ENCODE data around the gene IL22RA1. TPM values are rescaled to one million over a fixed set of nuclear protein-coding genes. Genes with fewer than 3 reads are reported as not detected.

IL22RA1 gene
- total RNA-seq, 4 donors from 2014 or later = 0.23 TPM; not detected in 3

- DNase-seq (ENCODE audit: extremely low spot score) = no peak
- Histone ChIP-seq H3K4me1 (peaks cover 13 to 20% (median 16%) of the 10 kb centered on the region in 4 donors), H3K4me3 (no peak overlapping the region), H3K36me3 (no peaks in the 10 kb centered on the region), H3K27ac (replicated peaks in 1 of 4) (no peak overlapping the region), H3K9me3 (no peaks in the 10 kb centered on the region), H3K27me3 (no peaks in the 10 kb centered on the region)
- 80% methylated on average over 2 of the region's 3 CpGs for WGBS
- intact Hi-C loops (cut with DNase I) = no loop called here
- no peak for TF ChIP-seq CTCF (IDR thresholded peaks at IDR 0.05)
- no peak for TF ChIP-seq EP300 (IDR thresholded peaks at IDR 0.05)
- TF ChIP-seq POLR2AphosphoS5 (IDR thresholded peaks at IDR 0.05) = no peak
- no peak for TF ChIP-seq POLR2A (IDR thresholded peaks at IDR 0.05; ENCODE audit: low read depth)
Measured at GRCh38 chr1:24120965-24121364, 22.0 kb downstream of the IL22RA1 start.

DNA sequence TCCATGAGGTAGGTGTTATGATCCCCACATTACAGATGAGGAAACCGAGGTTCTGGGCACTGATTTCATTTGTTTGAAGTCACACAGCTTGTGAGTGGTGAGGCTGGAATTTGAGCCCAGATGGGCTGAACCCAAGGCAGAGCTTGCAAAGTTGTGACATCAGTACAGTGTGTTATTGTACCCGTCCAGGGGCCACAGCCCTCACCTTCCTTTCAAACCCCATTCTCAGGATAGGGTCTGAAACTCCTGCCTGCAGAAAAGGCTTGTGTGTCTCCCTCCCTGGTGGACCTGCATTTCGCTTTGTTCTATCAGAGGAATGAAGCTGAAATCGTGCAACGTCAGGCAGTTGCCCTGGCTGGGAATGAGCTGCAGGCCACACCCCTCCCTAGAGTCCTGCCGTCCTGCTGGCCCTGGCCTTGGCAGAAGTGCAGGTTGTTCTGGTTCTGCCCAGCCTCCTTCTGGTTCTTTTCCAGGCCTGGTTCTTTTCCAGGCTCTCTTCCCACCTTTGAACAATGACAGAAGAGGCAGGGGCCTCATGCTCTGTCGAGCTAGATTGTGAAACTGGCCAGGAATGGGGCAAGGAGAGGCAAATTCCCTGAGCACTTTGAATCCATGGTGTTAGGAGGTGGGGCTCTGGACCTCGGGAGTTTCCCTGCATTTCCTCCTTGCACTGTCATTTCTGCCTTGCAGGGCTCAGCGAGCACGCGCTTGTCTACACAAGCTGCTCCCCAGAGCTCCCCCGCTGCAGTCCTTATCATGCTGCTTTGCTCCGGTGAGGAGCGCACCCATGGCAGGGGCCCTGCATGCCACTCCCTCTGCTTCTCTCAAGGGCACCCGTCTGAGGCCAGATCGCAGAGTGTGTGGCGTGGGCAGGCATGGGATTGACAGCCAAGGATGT, 22.8 kb downstream of the IL22RA1 start:
- Histone ChIP-seq H3K9me3 (no peaks in the 10 kb centered on the region), H3K27me3 (no peaks in the 10 kb centered on the region), H3K4me1 (peaks cover 13 to 18% (median 16%) of the 10 kb centered on the region in 4 donors), H3K36me3 (no peaks in the 10 kb centered on the region), H3K27ac (replicated peaks in 1 of 4) (no peak overlapping the region), H3K4me3 (no peak overlapping the region)
- intact Hi-C loops (cut with DNase I) = no loop called here
- no peak for DNase-seq (ENCODE audit: extremely low spot score)
- 53% methylated on average over 15 of the region's 17 CpGs for WGBS
- TF ChIP-seq CTCF (IDR thresholded peaks at IDR 0.05) = no peak

DNA sequence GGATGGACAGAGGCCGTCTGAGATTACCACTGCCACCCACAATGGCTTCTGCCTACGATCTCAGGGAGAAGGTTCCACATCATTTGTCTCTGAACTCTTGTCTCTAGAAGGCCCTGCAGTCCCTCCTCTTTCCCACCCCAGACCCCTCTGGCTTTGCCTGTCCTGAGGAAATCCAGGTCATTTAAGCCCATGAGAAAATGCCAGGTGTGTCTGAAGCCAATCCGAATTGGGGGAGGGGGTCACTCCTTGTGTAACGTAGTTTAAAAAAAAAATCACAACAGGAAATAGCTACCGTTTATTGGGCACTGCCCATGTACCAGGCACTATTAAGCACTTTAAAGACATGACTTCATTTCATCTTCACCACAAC, 23.5 kb downstream of the IL22RA1 start:
- TF ChIP-seq EP300 (IDR thresholded peaks at IDR 0.05) (no peak), CTCF (IDR thresholded peaks at IDR 0.05) (no peak), POLR2AphosphoS5 (IDR thresholded peaks at IDR 0.05) (no peak), POLR2A (IDR thresholded peaks at IDR 0.05; ENCODE audit: low read depth) (no peak)
- no peak overlapping the region for H3K4me3 ChIP-seq
- H3K9me3 ChIP-seq = no peaks in the 10 kb centered on the region
- H3K4me1 ChIP-seq = peaks cover 13 to 18% (median 16%) of the 10 kb centered on the region in 4 donors
- DNase-seq (ENCODE audit: extremely low spot score) = no peak
- intact Hi-C loops (cut with DNase I) = no loop called here
- no peaks in the 10 kb centered on the region for H3K36me3 ChIP-seq
- WGBS = 94% methylated on average over 5 of the region's 5 CpGs
- no peak overlapping the region for H3K27ac ChIP-seq (replicated peaks in 1 of 4)
- H3K27me3 ChIP-seq = no peaks in the 10 kb centered on the region

DNA sequence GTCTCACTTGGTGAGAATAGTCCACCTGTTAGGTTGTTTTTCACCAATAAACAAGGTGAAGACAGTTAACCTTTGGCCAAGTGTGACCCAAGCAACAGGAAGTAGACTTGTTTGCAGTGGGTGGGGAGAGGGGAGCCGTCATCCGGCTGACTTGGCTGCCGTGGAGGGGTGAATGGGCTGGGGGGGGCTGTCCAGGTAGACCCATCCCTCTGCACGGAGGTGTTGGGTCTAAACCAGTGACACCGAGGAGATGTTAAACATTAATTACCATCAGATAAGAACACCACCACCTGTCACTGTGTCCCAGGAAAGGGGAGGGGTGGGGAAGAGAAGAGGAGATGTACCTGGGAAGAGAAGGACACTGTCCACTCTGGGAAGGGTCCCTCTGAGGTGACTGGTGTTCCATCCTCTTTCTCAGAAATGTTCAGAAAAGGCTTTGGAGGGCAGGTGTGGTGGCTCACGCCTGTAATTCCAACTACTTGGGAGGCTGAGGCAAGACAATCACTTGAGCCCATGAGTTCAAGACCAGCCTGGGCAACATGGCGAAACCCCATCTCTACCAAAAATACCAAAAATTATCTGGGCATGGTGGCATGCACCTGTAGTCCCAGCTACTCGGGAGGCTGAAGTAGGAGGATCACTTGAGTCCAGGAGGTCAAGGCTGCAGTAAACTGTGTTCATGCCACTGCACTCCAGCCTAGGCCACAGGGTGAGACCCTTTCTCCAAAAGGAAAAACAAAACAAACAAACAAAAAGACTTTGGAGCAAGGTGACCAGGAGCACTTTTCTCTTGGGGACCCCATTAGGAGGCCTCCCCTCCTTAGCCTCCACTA, 24.3 kb downstream of the IL22RA1 start:
- WGBS = 76% methylated on average over 8 of the region's 8 CpGs
- Histone ChIP-seq H3K36me3 (no peaks in the 10 kb centered on the region), H3K9me3 (no peaks in the 10 kb centered on the region), H3K4me1 (peaks cover 13 to 18% (median 16%) of the 10 kb centered on the region in 4 donors), H3K4me3 (no peak overlapping the region), H3K27ac (replicated peaks in 1 of 4) (no peak overlapping the region), H3K27me3 (no peaks in the 10 kb centered on the region)
- intact Hi-C loops (cut with DNase I) = no loop called here
- TF ChIP-seq CTCF (IDR thresholded peaks at IDR 0.05) (no peak), POLR2A (IDR thresholded peaks at IDR 0.05; ENCODE audit: low read depth) (no peak), POLR2AphosphoS5 (IDR thresholded peaks at IDR 0.05) (no peak), EP300 (IDR thresholded peaks at IDR 0.05) (no peak)
- DNase-seq (ENCODE audit: extremely low spot score) = no peak

Measured in esophagus muscularis mucosa (tissue), 4 donors.